ENCODE data around the gene ARFGAP2.

Gene ARFGAP2

DNA sequence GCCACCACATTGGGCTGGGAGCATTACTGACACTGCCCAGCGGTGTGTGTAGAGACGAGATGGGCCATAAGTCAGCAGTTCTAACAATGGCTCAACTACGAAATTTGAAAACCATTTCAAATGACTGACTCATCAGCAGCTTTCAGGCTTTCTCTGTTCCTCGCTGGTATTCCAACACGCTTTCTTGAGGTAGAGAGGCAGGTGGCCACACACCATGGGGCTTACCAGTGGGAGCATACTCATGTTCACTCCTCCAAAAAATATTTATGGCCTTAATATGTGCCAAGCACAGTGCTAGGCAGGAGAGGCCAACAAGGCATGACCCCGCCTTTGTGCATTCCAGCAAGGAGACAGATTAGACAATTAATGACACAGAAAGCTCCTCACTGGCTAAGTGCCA lies 20.3 kb downstream of the ARFGAP2 start:
- Histone ChIP-seq H3K27ac (ENCODE audit: low read depth, low read length) (no peak overlapping the region), H3K9ac (ENCODE audit: low read length) (no peak overlapping the region), H3K9me2 (replicated peaks; ENCODE audit: insufficient read depth, low read length) (no peaks in the 10 kb centered on the region), H3F3A (ENCODE audit: insufficient read depth) (no peaks in the 10 kb centered on the region), H3K4me2 (ENCODE audit: low read depth, low read length, poor library complexity, severe bottlenecking) (no peak overlapping the region), H3K79me2 (ENCODE audit: insufficient read depth, low read length) (no peaks in the 10 kb centered on the region), H2AFZ (ENCODE audit: low read depth, low read length, severe bottlenecking) (no peak overlapping the region), H3K9me3 (ENCODE audit: insufficient read depth, low read length) (no peaks in the 10 kb centered on the region), H3K4me3 (ENCODE audit: insufficient read depth, low read length, poor library complexity, severe bottlenecking) (no peak overlapping the region), H3K36me3 (ENCODE audit: low read length) (no peaks in the 10 kb centered on the region), H4K20me1 (ENCODE audit: low read depth, low read length) (no peaks in the 10 kb centered on the region), H3K27me3 (ENCODE audit: low read length) (no peaks in the 10 kb centered on the region)
- TF ChIP-seq, protein P1, sequence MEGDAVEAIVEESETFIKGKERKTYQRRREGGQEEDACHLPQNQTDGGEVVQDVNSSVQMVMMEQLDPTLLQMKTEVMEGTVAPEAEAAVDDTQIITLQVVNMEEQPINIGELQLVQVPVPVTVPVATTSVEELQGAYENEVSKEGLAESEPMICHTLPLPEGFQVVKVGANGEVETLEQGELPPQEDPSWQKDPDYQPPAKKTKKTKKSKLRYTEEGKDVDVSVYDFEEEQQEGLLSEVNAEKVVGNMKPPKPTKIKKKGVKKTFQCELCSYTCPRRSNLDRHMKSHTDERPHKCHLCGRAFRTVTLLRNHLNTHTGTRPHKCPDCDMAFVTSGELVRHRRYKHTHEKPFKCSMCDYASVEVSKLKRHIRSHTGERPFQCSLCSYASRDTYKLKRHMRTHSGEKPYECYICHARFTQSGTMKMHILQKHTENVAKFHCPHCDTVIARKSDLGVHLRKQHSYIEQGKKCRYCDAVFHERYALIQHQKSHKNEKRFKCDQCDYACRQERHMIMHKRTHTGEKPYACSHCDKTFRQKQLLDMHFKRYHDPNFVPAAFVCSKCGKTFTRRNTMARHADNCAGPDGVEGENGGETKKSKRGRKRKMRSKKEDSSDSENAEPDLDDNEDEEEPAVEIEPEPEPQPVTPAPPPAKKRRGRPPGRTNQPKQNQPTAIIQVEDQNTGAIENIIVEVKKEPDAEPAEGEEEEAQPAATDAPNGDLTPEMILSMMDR (IDR thresholded peaks at IDR 0.05; ENCODE audit: insufficient read depth, low read length, poor library complexity, severe bottlenecking): no peak
- TF ChIP-seq EZH2phosphoT487 (conservative IDR thresholded peaks at IDR 0.05; ENCODE audit: low read length): no peak

DNA sequence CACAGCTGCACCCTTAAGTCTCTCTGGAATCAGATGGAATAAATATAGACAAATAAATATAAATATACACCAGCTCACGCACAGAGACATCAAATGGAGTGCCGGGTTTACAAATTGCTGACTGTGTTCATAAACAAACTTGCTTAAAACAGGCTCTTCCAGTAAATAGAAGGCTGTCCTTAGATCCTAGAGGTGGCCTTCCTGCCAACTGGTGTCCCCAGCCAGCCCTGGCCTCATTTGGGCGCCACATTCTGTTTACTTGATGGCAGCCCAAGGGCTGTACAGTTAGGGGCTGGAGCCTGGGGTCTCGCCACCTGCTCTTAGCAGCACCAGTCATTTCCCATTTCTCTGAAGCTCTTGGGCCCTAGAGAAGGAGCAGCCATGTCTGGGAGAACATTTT lies 20.8 kb downstream of the ARFGAP2 start:
- no peaks in the 10 kb centered on the region for H3K27me3 ChIP-seq (ENCODE audit: low read length)
- H3K9ac ChIP-seq (ENCODE audit: low read length): no peak overlapping the region
- no peaks in the 10 kb centered on the region for H3K9me3 ChIP-seq (ENCODE audit: insufficient read depth, low read length)
- no peaks in the 10 kb centered on the region for H4K20me1 ChIP-seq (ENCODE audit: low read depth, low read length)
- H3K27ac ChIP-seq (ENCODE audit: low read depth, low read length): no peak overlapping the region
- no peak for TF ChIP-seq EZH2phosphoT487 (conservative IDR thresholded peaks at IDR 0.05; ENCODE audit: low read length)
- TF ChIP-seq, protein P1 (IDR thresholded peaks at IDR 0.05; ENCODE audit: insufficient read depth, low read length, poor library complexity, severe bottlenecking): no peak
- no peaks in the 10 kb centered on the region for H3F3A ChIP-seq (ENCODE audit: insufficient read depth)
- H3K4me2 ChIP-seq (ENCODE audit: low read depth, low read length, poor library complexity, severe bottlenecking): no peak overlapping the region
- no peak overlapping the region for H2AFZ ChIP-seq (ENCODE audit: low read depth, low read length, severe bottlenecking)
- no peak overlapping the region for H3K4me3 ChIP-seq (ENCODE audit: insufficient read depth, low read length, poor library complexity, severe bottlenecking)
- H3K79me2 ChIP-seq (ENCODE audit: insufficient read depth, low read length): no peaks in the 10 kb centered on the region
- H3K36me3 ChIP-seq (ENCODE audit: low read length): no peaks in the 10 kb centered on the region
- H3K9me2 ChIP-seq (replicated peaks; ENCODE audit: insufficient read depth, low read length): no peaks in the 10 kb centered on the region

DNA sequence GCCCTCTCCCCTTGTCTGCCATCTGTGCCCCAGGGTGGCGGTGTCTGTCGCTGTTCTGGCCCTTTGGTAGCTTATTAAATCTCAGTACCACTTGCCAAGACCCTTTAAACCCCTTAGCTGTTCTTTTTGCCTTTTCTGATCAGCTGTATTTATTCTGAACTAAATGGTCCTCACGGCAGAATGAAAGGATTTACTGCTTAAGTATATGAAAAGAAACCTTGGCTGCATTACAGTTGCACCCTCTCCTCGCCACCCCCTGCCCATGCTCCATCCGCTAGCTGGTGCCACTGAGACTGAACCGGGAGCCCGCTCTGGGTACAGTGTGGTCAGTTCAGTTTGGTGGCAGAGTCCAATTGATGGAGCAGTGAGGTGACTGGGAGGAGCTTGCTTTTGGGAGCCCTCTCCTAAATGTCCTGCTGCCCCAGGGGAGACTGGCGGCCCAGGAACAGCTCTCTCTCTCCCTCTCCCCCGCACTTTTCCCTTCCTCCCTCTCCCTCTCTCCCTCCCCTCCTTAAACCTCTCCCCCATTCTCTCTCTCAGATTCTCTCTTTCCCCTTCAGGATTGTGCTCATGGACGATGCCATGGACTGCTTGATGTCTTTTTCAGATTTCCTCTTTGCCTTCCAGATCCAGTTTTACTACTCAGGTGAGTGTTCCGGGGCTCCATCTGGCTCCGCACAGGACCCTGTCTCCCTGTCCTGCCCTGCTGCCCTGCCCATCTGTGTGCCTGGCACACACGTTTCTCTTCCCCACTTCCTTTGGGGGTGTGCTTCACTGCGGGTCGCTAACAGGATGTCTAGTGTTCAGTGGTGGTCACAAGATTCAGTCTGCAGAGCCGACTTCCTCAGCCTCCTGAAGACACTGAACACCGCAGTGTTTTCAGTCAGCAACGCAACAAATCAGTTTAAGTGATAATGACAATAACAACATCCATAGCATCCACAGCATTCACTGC lies 21.8 kb downstream of the ARFGAP2 start:
- Histone ChIP-seq H3K9ac (ENCODE audit: low read length) (no peak overlapping the region), H3K9me2 (replicated peaks; ENCODE audit: insufficient read depth, low read length) (no peaks in the 10 kb centered on the region), H3K79me2 (ENCODE audit: insufficient read depth, low read length) (no peaks in the 10 kb centered on the region), H4K20me1 (ENCODE audit: low read depth, low read length) (no peaks in the 10 kb centered on the region), H3F3A (ENCODE audit: insufficient read depth) (no peaks in the 10 kb centered on the region), H3K27ac (ENCODE audit: low read depth, low read length) (no peak overlapping the region), H3K4me3 (ENCODE audit: insufficient read depth, low read length, poor library complexity, severe bottlenecking) (no peak overlapping the region), H3K27me3 (ENCODE audit: low read length) (no peaks in the 10 kb centered on the region), H3K36me3 (ENCODE audit: low read length) (no peaks in the 10 kb centered on the region), H3K9me3 (ENCODE audit: insufficient read depth, low read length) (no peaks in the 10 kb centered on the region), H3K4me2 (ENCODE audit: low read depth, low read length, poor library complexity, severe bottlenecking) (no peak overlapping the region), H2AFZ (ENCODE audit: low read depth, low read length, severe bottlenecking) (no peak overlapping the region)
- TF ChIP-seq, protein P1 (IDR thresholded peaks at IDR 0.05; ENCODE audit: insufficient read depth, low read length, poor library complexity, severe bottlenecking): no peak
- no peak for TF ChIP-seq EZH2phosphoT487 (conservative IDR thresholded peaks at IDR 0.05; ENCODE audit: low read length)

Data from SU-DHL-6 (cell line).